Caco-2 (cell line): ENCODE measurements around the gene CCM2. TPM values are rescaled to one million over a fixed set of nuclear protein-coding genes. Genes with fewer than 3 reads are reported as not detected.

Experiments used
- BruUV-seq: library from RNA; stranded (reverse); fragments of 400-500 nt; replicated peaks from 2 replicates; lab custom pipeline; 2021; lab: Mats Ljungman, UMichigan
- CTCF ChIA-PET: fragments of 300-600 bp; sonication (Branson Sonifier 250); formaldehyde crosslinking; loops from one replicate; lab custom pipeline; 2022; ENCODE audit warnings: antibody characterized with exemption; lab: Charles Lee
- POLR2A ChIA-PET: fragments of 300-600 bp; sonication (Branson Sonifier 250); formaldehyde crosslinking; loops from one replicate; lab custom pipeline; 2022; ENCODE audit warnings: antibody characterized with exemption; lab: Charles Lee
- DNase-seq, 2 experiments: peaks; one replicate each; pipeline versions ENCODE4 v3.0.0 to v3.0.0-alpha.2; 2020 to 2022
- H3K27me3 ChIP-seq: replicated peaks from 2 replicates; pipeline ENCODE4 v1.6.0; 2011; ENCODE audit warnings: low read length; ENCODE audit not compliant: control insufficient read depth, insufficient read depth
- H3K36me3 ChIP-seq: 2 replicates; pipeline ENCODE4 v1.5.1; 2011; ENCODE audit warnings: low read length; ENCODE audit not compliant: control insufficient read depth, insufficient read depth
- H3K4me1 ChIP-seq: fragments of 250-450 bp; sonication (Bioruptor Pico); 2 replicates; pipeline ENCODE4 v1.5.1; 2020; ENCODE audit warnings: mild to moderate bottlenecking
- H3K4me3 ChIP-seq: 2 replicates; pipeline ENCODE4 v1.5.1; 2011; ENCODE audit warnings: low read depth, mild to moderate bottlenecking, control low read depth, low read length
- H3K9me3 ChIP-seq: fragments of 250-450 bp; sonication (Bioruptor Pico); 2 replicates; pipeline ENCODE4 v1.5.1; 2020; ENCODE audit warnings: mild to moderate bottlenecking, moderate library complexity
- H3K27ac Mint-ChIP-seq: one replicate; pipeline ENCODE4 v1.8.0; 2022; ENCODE audit warnings: mixed read lengths; ENCODE audit not compliant: unreplicated experiment
- H3K27me3 Mint-ChIP-seq: one replicate; pipeline ENCODE4 v1.8.0; 2022; ENCODE audit warnings: mixed read lengths; ENCODE audit not compliant: insufficient read depth, unreplicated experiment
- H3K36me3 Mint-ChIP-seq: one replicate; pipeline ENCODE4 v1.8.0; 2022; ENCODE audit warnings: mild to moderate bottlenecking, mixed read lengths; ENCODE audit not compliant: insufficient read depth, unreplicated experiment
- H3K4me1 Mint-ChIP-seq: one replicate; pipeline ENCODE4 v1.8.0; 2022; ENCODE audit warnings: low read depth, mixed read lengths; ENCODE audit not compliant: unreplicated experiment
- H3K4me3 Mint-ChIP-seq: one replicate; pipeline ENCODE4 v1.8.0; 2022; ENCODE audit warnings: mild to moderate bottlenecking, moderate library complexity, mixed read lengths; ENCODE audit not compliant: unreplicated experiment
- H3K9me3 Mint-ChIP-seq: one replicate; pipeline ENCODE4 v1.8.0; 2022; ENCODE audit warnings: mixed read lengths; ENCODE audit not compliant: unreplicated experiment
- intact Hi-C: fragments of 100-400 bp; cut with micrococcal nuclease; formaldehyde crosslinking; loops from one replicate; pipeline ENCODE4 v1.10.0; 2022; ENCODE audit not compliant: unreplicated experiment
- total RNA-seq: library from RNA; stranded (reverse); gene quantifications from 2 replicates; pipeline ENCODE4 v1.2.3, GENCODE V29; 2022
- TF ChIP-seq, protein P1 (sequence below), 2 experiments: fragments of 200-600 bp in 1 of 2; IDR thresholded peaks; 1 replicate in 1 of 2; 2 replicates in 1 of 2; pipeline versions ENCODE4 v1.5.1 to v1.8.0; 2011 to 2022; ENCODE audit warnings: antibody characterized with exemption in 1 of 2, control low read depth in 1 of 2, inconsistent platforms in 1 of 2, low read depth in 1 of 2, low read length in 1 of 2, mild to moderate bottlenecking in 1 of 2, moderate library complexity in 1 of 2; ENCODE audit not compliant: insufficient read depth in 1 of 2, severe bottlenecking in 1 of 2, unreplicated experiment in 1 of 2

The CCM2 gene
- total RNA-seq, 1 experiment from 2014 or later = 28.2 TPM

DNA sequence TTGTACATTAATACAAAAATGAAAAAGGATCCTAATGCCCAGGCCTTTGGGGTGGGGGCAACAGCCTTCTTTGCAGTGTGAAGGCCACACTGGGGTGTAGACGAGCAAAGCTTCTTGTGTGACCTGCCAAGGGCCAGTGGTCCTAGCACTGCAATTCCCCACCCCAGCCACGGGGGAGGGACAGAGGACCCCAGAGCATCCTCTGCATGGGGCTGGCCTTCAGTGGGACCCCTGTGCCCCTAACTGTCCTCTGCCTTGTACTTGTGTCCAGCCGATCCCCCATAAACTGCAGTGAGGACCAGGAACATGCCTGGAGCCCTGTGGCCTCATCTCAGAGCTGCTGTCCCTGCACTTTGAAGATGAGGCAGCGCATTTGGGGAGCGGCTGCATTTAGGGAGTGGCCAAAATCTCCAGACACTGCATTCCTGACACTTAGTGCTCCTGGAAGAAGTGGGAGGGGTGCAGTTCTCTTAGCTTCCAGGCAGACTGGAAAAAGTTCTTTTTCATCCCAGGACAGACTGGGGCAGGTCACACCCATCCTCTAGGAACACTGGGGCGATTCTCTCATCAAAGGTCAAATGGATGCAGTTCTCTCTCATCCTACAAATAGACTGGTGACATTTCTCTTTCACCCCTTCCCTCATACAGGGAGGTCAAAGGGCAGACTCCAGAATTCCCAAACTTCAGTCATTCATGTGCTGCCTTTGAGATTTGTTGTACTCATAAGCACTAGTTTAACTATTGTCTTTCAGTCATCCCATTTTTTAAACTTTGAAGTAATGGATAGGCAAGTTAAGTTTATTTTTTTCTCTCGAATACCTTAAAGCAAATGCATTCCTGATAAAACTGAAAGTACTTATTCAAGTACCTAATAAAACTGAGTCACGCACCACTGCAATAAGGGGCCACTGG is 20.3 kb upstream of the CCM2 start:
- Mint-ChIP-seq H3K4me3 (no peak overlapping the region), H3K36me3 (peaks cover 48% of the 10 kb centered on the region), H3K4me1 (peaks cover 13% of the 10 kb centered on the region), H3K9me3 (no peaks in the 10 kb centered on the region), H3K27ac (no peak overlapping the region), H3K27me3 (no peaks in the 10 kb centered on the region)
- H3K9me3 ChIP-seq = no peaks in the 10 kb centered on the region
- intact Hi-C loops = loop anchor here (10.0 kb wide), 2 partner anchors 95 to 395 kb away; partner anchors contain the start of genes PURB and TMED4
- H3K27me3 ChIP-seq = no peaks in the 10 kb centered on the region
- no TSS peak for BruUV-seq
- H3K36me3 ChIP-seq = peaks cover 10% of the 10 kb centered on the region; the same call in 1 of the 2 replicates
- peaks cover 15% of the 10 kb centered on the region; the same call in 1 of the 2 replicates for H3K4me1 ChIP-seq
- H3K4me3 ChIP-seq = no peak overlapping the region
- POLR2A ChIA-PET = interaction anchor here (0.6 kb wide), 1 partner anchor 15 kb away, joined by 3 read pairs; no protein-coding TSS in a partner anchor
- TF ChIP-seq, protein P1, sequence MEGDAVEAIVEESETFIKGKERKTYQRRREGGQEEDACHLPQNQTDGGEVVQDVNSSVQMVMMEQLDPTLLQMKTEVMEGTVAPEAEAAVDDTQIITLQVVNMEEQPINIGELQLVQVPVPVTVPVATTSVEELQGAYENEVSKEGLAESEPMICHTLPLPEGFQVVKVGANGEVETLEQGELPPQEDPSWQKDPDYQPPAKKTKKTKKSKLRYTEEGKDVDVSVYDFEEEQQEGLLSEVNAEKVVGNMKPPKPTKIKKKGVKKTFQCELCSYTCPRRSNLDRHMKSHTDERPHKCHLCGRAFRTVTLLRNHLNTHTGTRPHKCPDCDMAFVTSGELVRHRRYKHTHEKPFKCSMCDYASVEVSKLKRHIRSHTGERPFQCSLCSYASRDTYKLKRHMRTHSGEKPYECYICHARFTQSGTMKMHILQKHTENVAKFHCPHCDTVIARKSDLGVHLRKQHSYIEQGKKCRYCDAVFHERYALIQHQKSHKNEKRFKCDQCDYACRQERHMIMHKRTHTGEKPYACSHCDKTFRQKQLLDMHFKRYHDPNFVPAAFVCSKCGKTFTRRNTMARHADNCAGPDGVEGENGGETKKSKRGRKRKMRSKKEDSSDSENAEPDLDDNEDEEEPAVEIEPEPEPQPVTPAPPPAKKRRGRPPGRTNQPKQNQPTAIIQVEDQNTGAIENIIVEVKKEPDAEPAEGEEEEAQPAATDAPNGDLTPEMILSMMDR (IDR thresholded peaks at IDR 0.05; ENCODE audit: insufficient read depth in 1 of 2, low read depth in 1 of 2, low read length in 1 of 2, severe bottlenecking in 1 of 2, unreplicated experiment in 1 of 2) = no peak
- CTCF ChIA-PET = no interaction called here
- DNase-seq = no peak

DNA sequence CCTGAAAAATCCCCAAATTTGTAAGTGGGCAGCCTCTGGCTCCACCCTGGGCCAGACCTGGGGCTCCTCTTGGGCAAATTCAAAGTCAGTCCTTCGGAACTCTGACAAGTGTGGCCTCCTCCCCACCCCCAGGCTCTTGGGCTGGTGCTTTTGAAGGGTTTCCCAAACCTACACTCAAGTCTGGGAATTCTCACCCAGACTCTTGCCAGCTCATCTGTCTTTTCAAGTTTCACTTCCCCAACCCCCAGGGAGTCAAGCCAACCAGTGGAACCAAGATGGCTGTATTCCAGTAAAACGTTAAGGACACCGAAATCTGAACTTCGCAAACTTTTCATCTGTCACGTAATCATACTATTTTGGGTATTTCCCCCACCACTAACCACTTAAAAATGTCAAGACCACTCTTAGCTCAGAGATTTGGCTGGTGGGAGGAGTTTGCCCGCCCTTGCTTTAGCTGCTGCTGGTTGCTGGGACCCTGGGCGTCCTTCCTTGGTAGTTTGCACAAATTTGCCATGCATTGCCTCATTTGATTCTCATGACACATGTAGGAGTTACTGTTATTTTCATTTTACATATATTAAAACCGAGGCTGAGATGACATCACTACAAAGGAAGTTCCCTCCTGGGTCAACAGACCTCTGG is 19.5 kb upstream of the CCM2 start:
- CTCF ChIA-PET = no interaction called here
- intact Hi-C loops = loop anchor here (10.0 kb wide), 2 partner anchors 96 to 396 kb away; partner anchors contain the start of genes PURB and TMED4
- Mint-ChIP-seq H3K27me3 (no peaks in the 10 kb centered on the region), H3K36me3 (peaks cover 56% of the 10 kb centered on the region), H3K4me3 (no peak overlapping the region), H3K9me3 (no peaks in the 10 kb centered on the region), H3K4me1 (peaks cover 17% of the 10 kb centered on the region), H3K27ac (no peak overlapping the region)
- H3K4me1 ChIP-seq = peaks cover 15% of the 10 kb centered on the region; the same call in 1 of the 2 replicates
- BruUV-seq = no TSS peak
- H3K4me3 ChIP-seq = no peak overlapping the region
- no peaks in the 10 kb centered on the region for H3K9me3 ChIP-seq
- peaks cover 10% of the 10 kb centered on the region for H3K36me3 ChIP-seq
- no peaks in the 10 kb centered on the region for H3K27me3 ChIP-seq
- DNase-seq = peak in 1 of 2 experiments; percentile 33
- TF ChIP-seq, protein P1 (IDR thresholded peaks at IDR 0.05; ENCODE audit: insufficient read depth in 1 of 2, low read depth in 1 of 2, low read length in 1 of 2, severe bottlenecking in 1 of 2, unreplicated experiment in 1 of 2) = no peak
- POLR2A ChIA-PET = interaction anchor here (1.1 to 1.3 kb wide), 2 partner anchors 8 to 19 kb away, joined by 3 to 8 read pairs; no protein-coding TSS in a partner anchor
